Activated T-cell treated with anti-CD3 and anti-CD28 coated beads for 4 hours (primary cell): ENCODE measurements around the gene FOXP4.
A peak's percentile ranks its signal among the peaks of the same experiment; 100 is the strongest.
"Not testable (repeated sequence)": the region's sequence is repeated elsewhere in the genome, so short reads cannot be mapped to it uniquely, and the experiment has no call there.

Source experiments
- DNase-seq: peaks from one replicate; pipeline ENCODE4 v3.0.0-alpha.2; 2020

The FOXP4 gene

DNA sequence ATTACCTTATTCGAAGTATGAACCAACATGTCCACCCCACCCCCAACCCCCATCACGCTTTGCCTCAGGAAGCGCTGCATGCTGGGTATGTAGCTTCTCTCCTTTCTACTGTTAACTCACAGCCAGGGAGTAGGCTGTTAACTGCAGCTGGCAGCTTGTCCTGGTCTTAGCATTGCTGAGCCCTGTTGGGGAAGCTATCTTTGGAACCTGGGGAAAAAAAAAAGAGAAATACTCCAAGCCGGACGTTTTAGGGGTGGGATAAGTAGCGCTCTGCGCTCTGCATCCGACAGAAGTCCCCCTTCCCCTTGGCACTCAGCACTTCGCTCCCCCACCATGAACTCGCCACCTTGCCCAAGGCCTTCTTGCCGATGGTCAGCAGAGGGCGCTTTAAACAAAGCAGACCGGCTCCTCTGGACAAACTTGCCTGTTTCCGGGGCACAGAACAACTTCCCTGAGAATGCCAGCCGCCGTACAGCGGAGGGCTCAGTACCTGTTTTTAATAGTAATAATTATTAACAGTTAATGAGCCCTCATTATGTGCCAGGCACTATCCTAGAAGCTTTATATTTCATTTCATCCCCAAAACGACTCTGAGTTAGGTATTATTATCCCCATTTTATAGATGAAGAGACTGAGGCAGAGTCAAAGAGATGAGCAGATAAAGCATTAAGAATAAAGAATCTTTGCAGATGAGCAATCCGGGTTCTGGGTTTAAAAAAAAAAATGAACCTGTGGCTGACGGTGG is 56.9 kb downstream of the FOXP4 start:
- peak; percentile 64 for DNase-seq

DNA sequence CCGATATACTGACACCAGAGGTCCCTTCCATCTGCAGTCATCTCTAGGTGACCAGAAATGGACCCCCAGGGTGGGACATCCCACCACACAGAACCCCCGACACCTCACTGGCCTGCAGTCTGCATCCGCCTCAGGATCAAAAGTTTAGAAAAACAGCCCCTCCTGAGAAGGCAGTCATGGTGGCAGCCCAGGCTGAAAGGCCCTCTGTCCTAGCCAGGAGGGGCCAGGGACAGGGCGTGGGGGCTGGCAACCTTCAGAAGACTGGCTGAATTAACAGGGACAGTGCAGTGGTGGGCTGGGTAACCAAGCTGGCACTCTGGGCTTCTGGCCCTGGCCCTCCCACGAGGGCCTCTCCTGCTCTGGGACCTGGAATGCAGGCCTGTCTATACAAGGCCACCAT is 57.8 kb downstream of the FOXP4 start:
- no peak for DNase-seq

DNA sequence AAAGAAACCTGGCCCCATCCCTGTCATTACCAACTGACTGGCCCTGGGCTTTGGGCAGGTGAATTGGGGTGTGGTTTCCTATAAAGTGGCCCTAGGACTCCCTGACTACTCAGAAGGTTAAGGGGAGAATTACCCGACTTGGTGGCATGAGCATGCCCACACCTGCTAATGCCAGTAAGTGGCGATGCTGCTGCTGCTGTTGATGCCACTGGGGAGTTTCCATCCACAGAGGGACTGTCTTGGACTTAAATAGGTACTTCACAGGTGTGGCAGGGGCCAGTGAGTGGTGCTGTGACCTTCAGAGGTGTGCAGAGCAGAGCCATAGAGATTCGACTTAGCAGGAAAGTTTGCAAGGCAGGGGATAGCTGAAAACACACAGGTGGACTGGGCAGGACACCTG is 59.5 kb downstream of the FOXP4 start:
- DNase-seq = no peak

DNA sequence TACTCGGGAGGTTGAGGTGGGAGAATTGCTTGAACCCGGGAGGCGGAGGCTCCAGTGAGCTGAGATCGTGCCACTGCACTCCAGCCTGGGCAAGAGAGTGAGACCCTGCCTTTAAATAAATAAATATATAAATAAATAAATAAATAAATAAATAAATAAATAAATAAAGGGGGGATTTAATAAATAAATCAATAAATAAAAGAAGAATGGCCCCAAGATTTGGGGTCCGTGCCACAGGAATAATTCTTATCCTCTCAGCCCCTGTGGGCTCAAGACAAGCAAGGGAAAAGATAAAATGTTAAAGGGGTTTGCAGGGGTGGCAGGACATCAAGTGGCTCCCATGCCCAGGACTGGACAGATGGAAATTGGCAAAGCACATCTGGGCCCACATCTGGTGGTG is 60.9 kb downstream of the FOXP4 start:
- DNase-seq = no peak

DNA sequence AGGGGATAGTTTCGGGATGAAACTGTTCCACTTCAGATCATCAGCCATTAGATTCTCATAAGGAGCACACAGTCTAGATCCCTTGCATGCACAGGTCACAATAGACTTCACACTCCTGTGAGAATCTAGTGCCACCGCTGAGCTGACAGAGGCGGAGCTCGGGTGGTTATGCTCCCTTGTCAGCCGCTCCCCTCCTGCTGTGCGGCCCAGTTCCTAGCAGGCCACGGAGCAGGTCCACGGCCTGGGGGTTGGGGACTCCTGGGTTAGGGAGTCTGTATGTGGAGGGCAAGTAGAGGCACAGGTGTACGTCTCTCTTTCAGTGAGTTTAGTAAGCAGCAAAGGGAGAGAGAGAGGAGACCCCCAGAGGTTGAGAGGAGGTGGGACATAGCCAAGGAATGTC is 61.6 kb downstream of the FOXP4 start:
- DNase-seq = no peak

DNA sequence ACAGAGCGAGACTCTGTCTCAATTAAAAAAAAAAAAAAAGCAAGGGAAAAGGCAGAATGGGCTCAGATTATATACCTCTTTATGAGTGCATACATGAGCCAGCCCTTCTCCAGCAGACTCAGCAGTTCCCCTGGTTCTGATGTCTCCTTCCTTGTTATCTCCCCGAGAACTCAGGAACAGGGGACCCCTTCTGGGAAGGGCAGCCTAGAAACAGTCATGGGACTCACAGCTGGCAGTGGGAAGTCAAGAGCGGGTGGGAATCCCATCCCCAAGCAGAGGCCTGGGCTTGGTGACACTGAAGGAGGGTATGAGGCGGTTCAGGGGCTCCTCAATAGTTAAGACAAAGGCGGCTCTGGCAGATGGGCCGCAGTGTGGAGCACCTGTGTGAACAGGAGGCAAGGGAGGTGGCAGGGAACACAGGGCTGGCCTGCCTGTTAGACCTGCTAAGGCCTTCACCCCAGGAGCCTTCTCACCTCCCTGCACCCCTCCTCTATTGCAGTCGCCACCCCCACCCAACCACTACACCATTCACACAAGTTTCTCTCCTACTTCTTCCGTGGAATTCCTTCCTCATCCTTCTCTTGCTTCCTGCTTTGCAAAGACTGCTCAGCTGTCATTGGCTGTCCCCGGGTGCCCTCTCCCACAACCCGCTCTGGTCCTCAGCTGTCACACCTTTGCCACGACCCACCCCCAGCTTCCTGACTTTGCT is 62.4 kb downstream of the FOXP4 start:
- no peak for DNase-seq

DNA sequence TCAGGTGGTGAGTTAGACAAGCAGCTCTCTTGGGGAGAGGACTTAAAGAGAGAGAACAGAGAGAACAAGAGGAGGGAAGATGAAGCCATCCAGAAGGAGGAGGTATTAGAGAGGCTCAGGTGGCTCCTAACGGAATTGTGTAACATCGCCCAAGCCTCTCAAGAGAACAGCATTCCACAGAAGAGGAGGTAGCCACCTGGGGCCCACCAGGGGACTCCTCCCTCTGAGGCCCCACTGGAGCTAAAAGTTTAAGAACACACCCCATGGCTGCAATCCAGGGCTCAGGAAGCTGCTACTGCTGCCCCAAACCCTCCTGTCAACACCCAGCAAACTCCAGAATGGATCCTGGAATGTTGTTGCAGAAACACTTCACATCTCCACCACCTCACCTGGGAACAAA is 68.5 kb downstream of the FOXP4 start:
- DNase-seq = no peak

DNA sequence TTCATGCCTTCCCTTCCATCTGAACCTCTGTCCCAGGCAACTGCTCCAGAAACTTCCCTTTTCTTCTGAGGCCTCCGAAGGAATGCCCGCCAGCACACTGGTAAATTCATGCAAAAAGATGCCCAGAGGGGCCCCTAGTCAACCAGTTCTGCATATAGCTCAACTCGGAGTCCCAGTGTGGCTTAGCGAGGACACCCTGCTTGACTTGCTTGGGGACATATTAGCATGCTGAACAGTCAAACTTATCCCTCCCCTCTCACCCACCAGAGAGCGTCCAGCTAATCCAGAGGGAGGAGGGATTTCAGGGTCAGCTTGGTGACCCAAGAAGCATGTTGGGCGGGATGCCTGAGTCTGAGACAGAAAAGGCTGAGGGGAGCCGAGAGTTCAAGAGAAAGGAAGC is 69.1 kb downstream of the FOXP4 start:
- DNase-seq = no peak

DNA sequence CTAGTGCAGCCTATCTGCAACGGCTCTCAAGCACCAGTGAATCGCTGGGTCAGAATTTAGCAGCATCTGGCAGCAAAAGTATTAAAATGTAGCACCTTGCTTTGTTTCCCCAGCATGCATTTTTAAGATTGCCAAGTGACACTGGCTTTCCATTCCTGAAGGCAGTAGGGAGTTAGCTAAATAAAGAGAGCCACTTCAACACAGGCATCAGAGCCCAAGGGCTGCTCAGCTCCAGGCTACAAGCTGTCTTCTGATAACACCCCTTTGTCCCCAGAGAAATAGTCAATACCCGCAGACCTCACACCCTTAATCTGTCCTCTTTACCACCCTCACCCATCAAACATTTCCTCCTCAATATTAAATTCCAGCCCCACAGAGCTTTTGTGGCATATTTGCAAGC is 72.4 kb downstream of the FOXP4 start:
- DNase-seq = no peak

DNA sequence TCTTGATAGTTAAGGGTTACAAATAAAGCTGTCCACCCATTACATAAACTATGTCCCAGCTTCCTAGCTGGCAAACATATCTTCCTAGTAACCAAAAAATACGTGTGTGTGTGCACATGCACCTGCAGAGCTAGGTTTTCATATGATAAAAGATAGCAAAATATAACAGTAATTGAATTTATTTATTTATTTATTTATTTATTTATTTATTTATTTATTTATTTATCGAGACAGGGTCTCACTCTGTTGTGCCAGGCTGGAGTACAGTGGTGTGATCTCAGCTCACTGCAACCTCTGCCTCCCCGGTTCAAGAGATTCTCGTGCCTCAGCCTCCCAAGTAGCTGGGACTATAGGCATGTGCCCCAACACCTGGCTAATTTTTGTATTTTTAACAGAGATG is 73.0 kb downstream of the FOXP4 start:
- DNase-seq = not testable (repeated sequence)

DNA sequence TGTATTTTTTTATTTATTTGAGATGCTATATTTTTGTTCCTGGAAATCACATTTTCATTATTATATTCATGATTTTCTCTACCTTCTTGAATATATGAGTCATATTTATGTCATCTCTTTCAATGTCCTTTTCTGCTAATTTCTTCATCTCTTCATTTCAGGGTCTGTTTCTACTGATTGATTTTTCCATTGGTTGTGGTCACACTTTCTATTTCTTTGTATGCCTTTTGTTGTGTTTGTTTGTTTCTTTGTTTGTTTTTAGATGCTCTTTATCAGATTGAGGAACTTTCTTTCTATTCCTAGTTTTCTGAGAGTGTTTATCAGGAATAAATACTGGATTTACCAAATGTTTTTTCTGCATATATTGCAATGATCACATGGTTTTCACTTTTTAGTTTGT is 75.2 kb downstream of the FOXP4 start:
- no peak for DNase-seq

DNA sequence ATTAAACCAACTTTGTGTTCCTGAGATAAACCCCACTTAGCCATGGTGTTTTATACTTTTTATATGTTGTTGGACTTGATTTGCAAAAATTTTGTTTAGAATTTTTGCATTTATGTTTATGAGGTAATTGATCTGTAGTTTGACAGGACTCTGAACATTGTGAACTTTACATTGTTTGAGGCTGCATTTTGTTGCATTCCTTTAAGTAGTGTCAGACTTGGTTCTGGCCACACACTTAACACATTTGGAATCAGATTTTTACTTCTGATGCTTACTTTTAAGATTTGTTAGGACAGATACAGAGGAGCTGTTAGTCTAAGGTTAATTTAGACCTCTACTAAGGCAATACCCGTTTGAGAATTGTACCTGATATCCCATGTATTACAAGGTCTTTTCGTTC is 75.6 kb downstream of the FOXP4 start:
- no peak for DNase-seq

DNA sequence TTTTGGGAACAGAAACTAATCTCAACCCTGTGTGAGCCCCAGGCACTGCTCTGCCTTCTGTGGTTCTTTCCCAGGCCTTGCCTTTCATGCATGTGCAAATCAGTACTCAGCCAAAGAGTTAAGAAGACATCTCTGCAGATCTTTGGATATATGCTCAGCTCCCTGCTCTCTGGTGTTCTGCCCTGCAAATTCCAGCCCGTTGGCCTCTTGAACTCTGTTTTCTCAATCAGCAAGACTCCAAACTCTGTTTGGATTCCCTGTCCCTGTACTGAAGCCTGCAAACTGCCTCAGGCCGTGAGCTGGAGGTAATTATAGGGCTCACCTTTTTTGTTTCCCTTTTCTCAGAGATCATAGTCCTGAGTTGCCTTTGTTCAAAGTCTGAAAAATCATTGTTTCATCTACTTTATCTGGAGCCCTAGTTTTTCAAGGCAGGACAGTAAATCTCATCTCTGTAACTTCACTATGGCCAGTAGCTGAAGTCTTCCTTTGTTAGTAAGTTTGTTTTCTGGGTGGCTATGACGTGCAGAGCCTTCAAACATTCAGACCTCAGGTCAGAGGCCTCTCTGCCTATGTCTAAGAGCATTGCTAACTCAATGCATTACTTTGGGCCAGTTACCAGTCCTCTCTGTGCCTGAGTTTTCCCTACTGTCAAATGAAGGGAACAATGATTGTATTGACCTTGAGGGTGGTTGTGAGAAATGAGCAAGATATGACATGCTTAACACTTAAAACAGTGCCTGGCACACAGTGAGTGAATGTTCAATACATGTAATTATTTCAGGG is 76.2 kb downstream of the FOXP4 start:
- no peak for DNase-seq

DNA sequence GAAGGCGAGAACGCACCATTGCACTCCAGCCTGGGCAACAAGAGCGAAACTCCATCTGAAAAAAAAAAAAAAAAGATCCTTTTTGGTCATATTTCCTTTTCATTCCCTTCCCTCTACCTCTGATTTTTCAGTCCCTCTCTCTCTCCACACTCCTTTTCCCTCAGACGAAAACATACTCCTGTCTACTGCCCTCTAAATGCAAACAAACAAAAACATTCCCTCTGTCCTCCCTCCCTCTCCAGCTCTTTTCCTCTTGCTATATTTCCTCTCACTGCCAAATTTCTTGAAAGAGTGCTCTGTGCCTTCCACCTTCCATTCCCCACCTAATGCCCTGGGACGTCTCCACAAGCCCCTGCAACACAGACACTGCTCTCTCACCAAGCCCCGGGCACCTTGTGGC is 77.1 kb downstream of the FOXP4 start:
- no peak for DNase-seq

DNA sequence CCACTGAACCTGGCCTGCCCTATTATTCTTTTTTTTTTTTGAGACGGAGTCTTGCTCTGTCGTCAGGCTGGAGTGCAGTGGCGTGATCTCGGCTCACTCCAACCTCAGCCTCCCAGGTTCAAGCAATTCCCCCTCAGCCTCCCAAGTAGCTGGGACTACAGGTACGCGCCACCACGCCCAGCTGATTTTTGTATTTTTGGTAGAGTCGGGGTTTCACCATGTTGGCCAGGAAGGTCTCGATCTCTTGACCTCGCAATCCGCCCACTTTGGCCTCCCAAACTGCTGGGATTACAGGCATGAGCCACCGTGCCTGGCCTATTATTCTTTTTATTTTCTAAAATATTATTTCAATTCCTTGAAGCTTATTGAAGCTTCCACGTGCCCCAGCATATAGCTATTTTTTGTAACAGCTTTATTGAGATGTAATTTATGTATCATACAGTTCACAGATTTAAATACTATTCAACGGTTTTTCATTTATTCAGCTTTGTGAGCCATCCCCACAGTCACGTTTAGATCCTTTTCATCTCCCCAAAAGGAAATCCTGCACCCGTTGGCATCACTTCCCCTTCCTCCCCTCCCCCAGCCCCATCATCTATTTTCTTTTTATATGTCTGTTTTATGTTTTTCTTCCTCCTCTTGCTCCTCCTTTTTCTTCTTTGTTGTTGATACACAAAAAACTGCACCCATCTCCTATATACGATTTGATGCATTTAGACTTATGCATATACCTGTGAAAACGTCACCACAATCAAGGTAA is 78.6 kb downstream of the FOXP4 start:
- no peak for DNase-seq

DNA sequence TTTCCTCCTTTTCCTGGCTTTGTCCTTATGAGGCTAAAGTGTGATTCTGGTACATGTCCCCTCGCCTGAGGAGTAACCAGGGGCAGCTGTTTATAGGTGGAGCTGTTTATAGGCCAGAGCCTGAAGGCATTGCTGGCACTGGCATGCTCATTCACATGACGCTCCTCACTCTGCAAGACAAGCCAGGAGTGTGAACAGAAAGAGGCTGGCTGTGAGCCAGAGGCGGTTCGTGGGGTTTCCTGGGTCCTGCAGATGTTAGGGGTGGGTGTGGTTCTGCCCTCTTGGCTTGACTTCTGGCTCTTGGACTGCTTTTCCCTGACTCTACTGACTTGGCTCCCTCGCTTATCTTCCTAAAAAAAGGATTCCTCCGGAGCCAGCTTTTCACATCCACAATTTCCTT is 79.3 kb downstream of the FOXP4 start:
- DNase-seq = no peak

DNA sequence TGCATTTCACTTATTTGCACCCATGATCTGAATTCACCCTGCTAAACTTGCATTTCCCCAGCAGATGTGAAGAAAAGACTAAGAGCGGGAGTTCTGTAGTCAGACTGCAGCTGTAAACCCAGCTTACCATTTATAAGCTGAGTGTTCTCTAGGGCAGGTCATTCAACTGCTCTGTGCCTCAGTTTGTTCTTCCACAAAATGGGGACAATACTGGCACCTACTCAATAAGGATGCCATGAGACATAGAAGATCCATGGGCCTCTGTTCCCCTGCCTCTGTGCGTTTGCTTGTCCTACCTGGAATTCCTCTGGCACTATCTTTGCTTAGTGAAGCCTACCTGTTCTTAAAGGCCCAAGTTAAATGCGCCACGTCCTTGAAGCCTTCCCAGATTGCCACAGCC is 79.8 kb downstream of the FOXP4 start:
- DNase-seq = no peak

DNA sequence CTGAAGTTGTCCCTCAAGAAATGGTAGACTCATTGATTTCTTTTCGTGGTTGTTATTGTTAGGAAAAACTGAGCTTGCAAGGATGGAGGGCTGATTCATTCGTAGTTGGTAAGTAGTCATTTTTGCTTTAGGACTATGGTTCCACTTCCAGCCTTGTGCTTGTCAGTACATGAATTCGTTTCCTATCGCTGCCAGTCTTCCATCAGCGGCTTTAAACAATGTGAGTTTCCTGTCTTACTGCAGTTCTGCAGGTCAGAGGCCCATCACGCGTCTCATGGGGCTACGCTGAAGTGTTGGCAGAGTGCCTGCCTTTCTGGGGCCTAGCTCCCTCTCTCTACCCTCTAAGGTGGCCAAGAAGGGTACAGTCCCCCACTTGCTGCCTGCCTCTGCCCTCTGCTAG is 80.7 kb downstream of the FOXP4 start:
- DNase-seq = no peak

DNA sequence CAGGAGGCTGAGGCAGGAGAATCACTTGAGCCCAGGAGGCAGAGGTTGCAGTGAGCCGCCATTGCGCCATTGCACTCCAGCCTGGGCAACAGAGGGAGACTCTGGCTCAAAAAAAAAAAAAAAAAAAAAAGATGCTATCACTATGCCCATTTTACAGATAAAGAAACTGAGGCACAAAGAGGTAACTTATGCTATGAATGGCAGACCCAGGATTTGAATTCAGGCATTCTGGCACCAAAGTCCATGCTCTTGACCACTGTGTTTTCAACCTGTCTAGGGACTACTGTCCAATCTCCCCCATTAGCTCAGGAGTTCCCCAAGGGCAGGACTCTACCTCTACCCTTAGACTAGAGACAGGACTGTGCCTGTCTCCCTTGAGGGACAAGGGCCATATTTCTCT is 82.9 kb downstream of the FOXP4 start:
- DNase-seq = no peak

DNA sequence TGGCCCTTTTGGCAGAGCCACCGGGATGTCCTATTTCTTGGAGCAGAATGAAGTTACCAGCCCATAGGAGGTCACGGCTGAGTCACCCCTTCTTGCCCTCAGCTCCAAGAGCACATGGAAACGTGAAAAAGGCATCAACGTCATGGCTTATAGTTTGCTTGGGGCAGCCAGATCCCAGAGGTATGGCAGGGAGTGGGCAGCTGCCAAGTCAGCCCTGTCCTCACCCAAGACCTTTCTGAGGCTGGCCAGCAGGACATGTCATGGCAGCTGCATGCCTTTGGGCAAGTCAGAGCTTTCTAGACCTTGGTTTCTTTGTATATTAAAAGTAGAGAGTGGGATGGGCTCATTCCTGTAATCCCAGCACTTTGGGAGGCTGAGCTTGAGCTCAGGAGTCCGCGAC is 83.9 kb downstream of the FOXP4 start:
- no peak for DNase-seq

DNA sequence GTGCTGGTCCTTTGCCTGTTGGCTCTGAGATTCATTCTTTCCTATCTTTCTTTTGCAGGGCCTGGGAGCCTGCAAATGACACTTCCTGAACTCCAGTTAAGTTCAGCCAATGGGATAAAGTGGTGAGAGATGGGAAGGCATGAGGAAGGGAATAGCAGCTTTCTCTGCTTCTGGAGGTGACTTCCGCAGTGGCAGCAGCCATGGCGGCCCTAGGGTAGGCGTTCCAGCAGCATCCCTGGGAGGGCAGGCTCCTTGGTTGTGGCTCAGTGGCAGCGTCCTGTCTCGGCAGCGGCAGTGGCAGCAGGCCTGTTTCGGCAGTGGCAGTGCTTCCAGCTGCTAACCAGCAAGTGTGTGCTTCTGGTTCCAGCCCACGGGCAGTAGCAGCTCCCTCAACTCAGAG is 84.8 kb downstream of the FOXP4 start:
- no peak for DNase-seq

DNA sequence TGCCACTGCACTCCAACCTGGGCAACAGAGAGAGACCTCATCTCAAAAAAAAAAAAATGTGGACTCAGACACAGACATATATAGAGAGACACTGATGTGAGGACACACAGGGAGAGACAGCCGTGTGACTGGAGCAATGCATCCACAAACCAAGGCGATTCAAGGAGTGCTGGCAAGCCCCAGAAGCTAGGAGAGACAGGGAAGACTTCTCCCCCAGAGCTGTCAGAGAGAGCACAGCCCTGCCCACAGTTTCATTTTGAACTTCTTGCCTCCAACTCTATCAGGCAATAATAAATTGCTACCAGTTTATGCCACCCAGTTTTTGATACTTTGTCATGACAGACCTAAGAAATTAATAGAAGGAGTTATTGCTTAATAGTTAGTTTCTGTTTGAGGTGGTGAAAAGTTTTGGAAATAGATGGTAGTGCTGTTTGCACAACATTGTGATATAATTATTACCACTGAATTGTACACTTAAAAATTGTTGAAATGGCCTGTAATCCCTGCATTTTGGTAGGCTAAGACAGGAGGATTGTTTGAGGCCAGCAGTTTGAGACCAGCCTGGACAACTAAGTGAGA is 87.0 kb downstream of the FOXP4 start:
- DNase-seq = no peak

DNA sequence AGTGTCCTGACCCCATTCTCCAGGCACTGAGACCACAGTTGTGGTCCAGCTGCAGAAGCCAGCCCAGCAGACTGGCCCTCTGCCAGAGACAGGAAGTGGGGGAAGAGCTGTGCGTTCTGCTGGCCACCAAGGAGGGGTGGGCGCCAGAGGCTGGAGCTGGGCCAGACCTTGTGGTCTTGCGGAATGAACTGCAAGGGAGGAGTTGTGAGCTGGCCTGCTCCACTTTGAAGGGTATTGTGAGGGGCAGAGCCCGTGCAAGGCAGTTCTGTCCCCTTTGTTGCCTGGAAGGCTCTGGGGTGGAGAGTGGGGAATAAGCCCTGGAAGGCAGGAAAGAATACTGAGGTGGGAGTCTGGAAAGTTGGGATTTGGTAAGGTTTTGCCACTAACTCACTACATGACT is 88.5 kb downstream of the FOXP4 start:
- no peak for DNase-seq
